Renal pelvis (tissue), 4 donors: ENCODE data around the gene ADARB2. TPM values are rescaled to one million over a fixed set of nuclear protein-coding genes. Genes with fewer than 3 reads are reported as not detected.

Experiments
- DNase-seq: peaks from one replicate; pipeline ENCODE4 v3.0.0-alpha.2; 2013
- polyA plus RNA-seq, 3 donors: library from polyadenylated mRNA; unstranded; fragments of 120-200 nt; gene quantifications; one replicate each; pipeline ENCODE4 v1.2.1, GENCODE V29; 2013; ENCODE audit not compliant: insufficient read length in 3 of 3

ADARB2 gene
- polyA plus RNA-seq, 3 donors: 0.62 to 3.0 (median 1.1) TPM

- DNase-seq: no peak
These were observed 74.1 kb downstream of the ADARB2 start for GRCh38 chr10:1663226-1663625.

- no peak for DNase-seq
These were observed 74.8 kb downstream of the ADARB2 start for GRCh38 chr10:1662438-1663025.

- no peak for DNase-seq
These were observed 75.4 kb downstream of the ADARB2 start for GRCh38 chr10:1661859-1662437.

GRCh38 chr10:1661416-1661815, 75.9 kb downstream of the ADARB2 start:
- no peak for DNase-seq

GRCh38 chr10:1660815-1661214, 76.5 kb downstream of the ADARB2 start:
- no peak for DNase-seq

GRCh38 chr10:1660386-1660785, 76.9 kb downstream of the ADARB2 start:
- DNase-seq: no peak

GRCh38 chr10:1659221-1659791, 78.0 kb downstream of the ADARB2 start:
- DNase-seq: no peak

- no peak for DNase-seq
These were observed 78.7 kb downstream of the ADARB2 start for GRCh38 chr10:1658658-1659057.

- DNase-seq: no peak
These were observed 79.8 kb downstream of the ADARB2 start for GRCh38 chr10:1657479-1657878.

- DNase-seq: no peak
These were observed 82.0 kb downstream of the ADARB2 start for GRCh38 chr10:1655367-1655766.

- DNase-seq: no peak
These were observed 82.4 kb downstream of the ADARB2 start for GRCh38 chr10:1654811-1655356.

GRCh38 chr10:1654247-1654646, 83.1 kb downstream of the ADARB2 start:
- no peak for DNase-seq

- DNase-seq: no peak
These were observed 84.0 kb downstream of the ADARB2 start for GRCh38 chr10:1653321-1653720.

- DNase-seq: no peak
These were observed 85.2 kb downstream of the ADARB2 start for GRCh38 chr10:1652151-1652550.

- no peak for DNase-seq
These were observed 85.9 kb downstream of the ADARB2 start for GRCh38 chr10:1651270-1651966.

- no peak for DNase-seq
These were observed 86.6 kb downstream of the ADARB2 start for GRCh38 chr10:1650542-1651269.

GRCh38 chr10:1648648-1649047, 88.7 kb downstream of the ADARB2 start:
- DNase-seq: no peak

- DNase-seq: no peak
These were observed 91.0 kb downstream of the ADARB2 start for GRCh38 chr10:1646332-1646731.

GRCh38 chr10:1645896-1646295, 91.4 kb downstream of the ADARB2 start:
- DNase-seq: no peak

- DNase-seq: no peak
These were observed 93.1 kb downstream of the ADARB2 start for GRCh38 chr10:1644191-1644711.

- no peak for DNase-seq
These were observed 93.5 kb downstream of the ADARB2 start for GRCh38 chr10:1643908-1644179.
